Thyroid gland (tissue), 4 donors: ENCODE results near the gene KRT1.

ENCODE experiments used
- CTCF ChIP-seq, 6 experiments: fragments of 200-600 bp in 3 of 6; fragments of 450-650 bp in 3 of 6; sonication (generic) in 3 of 6; IDR thresholded peaks; one replicate each; pipeline ENCODE4 v1.5.1; 2016 to 2019; ENCODE audit warnings: antibody characterized with exemption in 6 of 6, mild to moderate bottlenecking in 2 of 6, inconsistent platforms in 1 of 6, moderate library complexity in 1 of 6
- POLR2A ChIP-seq, 2 donors: fragments of 450-650 bp; IDR thresholded peaks; one replicate each; pipeline ENCODE4 v1.6.1; 2017; ENCODE audit warnings: antibody characterized with exemption in 2 of 2, mild to moderate bottlenecking in 2 of 2, moderate library complexity in 1 of 2

GRCh38 chr12:52682938-52683574 lies 2.8 kb upstream of the KRT1 start:
- TF ChIP-seq POLR2A (IDR thresholded peaks at IDR 0.05): no peak
- TF ChIP-seq CTCF (IDR thresholded peaks at IDR 0.05): no peak
